HG02678 (cell line): ENCODE measurements around the gene GPC6.

Source experiments
- ATAC-seq: cut with Tn5 transposase; IDR thresholded peaks from one replicate; pipeline ENCODE4 v1.9.1; 2021; ENCODE audit warnings: mild to moderate bottlenecking, moderate library complexity; ENCODE audit not compliant: unreplicated experiment

The GPC6 gene

GRCh38 chr13:94305463-94305862 lies 1078.9 kb downstream of the GPC6 start:
- no peak for ATAC-seq

- ATAC-seq = no peak
These were observed 1079.3 kb downstream of the GPC6 start for GRCh38 chr13:94305934-94306333.

GRCh38 chr13:94308832-94309231 lies 1082.2 kb downstream of the GPC6 start:
- no peak for ATAC-seq

GRCh38 chr13:94309576-94309975 lies 1083.0 kb downstream of the GPC6 start:
- no peak for ATAC-seq

GRCh38 chr13:94309997-94310855 lies 1083.6 kb downstream of the GPC6 start:
- no peak for ATAC-seq

- no peak for ATAC-seq
These were observed 1085.3 kb downstream of the GPC6 start for GRCh38 chr13:94311893-94312292.

- ATAC-seq = no peak
These were observed 1086.1 kb downstream of the GPC6 start for GRCh38 chr13:94312511-94313216.

- ATAC-seq = no peak
These were observed 1086.8 kb downstream of the GPC6 start for GRCh38 chr13:94313321-94313910.

GRCh38 chr13:94313926-94314325 lies 1087.3 kb downstream of the GPC6 start:
- ATAC-seq = no peak

- ATAC-seq = no peak
These were observed 1088.6 kb downstream of the GPC6 start for GRCh38 chr13:94315188-94315587.

- ATAC-seq = peak; percentile 44
These were observed 1090.5 kb downstream of the GPC6 start for GRCh38 chr13:94317063-94317491.

- no peak for ATAC-seq
These were observed 1091.8 kb downstream of the GPC6 start for GRCh38 chr13:94318418-94318817.

GRCh38 chr13:94319501-94319900 lies 1092.9 kb downstream of the GPC6 start:
- no peak for ATAC-seq

GRCh38 chr13:94322925-94323763 lies 1096.5 kb downstream of the GPC6 start:
- no peak for ATAC-seq

- ATAC-seq = no peak
These were observed 1097.5 kb downstream of the GPC6 start for GRCh38 chr13:94323764-94324758.

GRCh38 chr13:94324767-94325540 lies 1098.3 kb downstream of the GPC6 start:
- no peak for ATAC-seq

- ATAC-seq = no peak
These were observed 1099.0 kb downstream of the GPC6 start for GRCh38 chr13:94325650-94326049.

- peak; percentile 89 for ATAC-seq
These were observed 1100.7 kb downstream of the GPC6 start for GRCh38 chr13:94327318-94327717.
